ENCODE data around the gene CCDC3.
"Not testable (repeated sequence)": the region's sequence is repeated elsewhere in the genome, so short reads cannot be mapped to it uniquely, and the experiment has no call there.

The CCDC3 gene

GRCh38 chr10:12868229-12868628 is 133.3 kb downstream of the CCDC3 start:
- Histone ChIP-seq H3K4me3 (ENCODE audit: low read length) (no peak overlapping the region), H3K27ac (ENCODE audit: low read depth, low read length) (no peak overlapping the region), H3K4me2 (ENCODE audit: low read length) (no peak overlapping the region), H2BK120ac (ENCODE audit: low read depth, low read length) (no peak overlapping the region), H3K18ac (ENCODE audit: low read length) (no peak overlapping the region), H3K4me1 (ENCODE audit: control insufficient read depth, low read depth, low read length) (no peaks in the 10 kb centered on the region), H2BK5ac (ENCODE audit: low read length) (no peak overlapping the region), H2BK15ac (replicated peaks; ENCODE audit: low read depth) (no peak overlapping the region), H3K79me1 (ENCODE audit: low read length) (no peaks in the 10 kb centered on the region), H3K56ac (ENCODE audit: low read length) (no peak overlapping the region), H3K23ac (ENCODE audit: low read length) (no peak overlapping the region), H3K79me2 (ENCODE audit: control insufficient read depth, insufficient read depth, low read length) (no peaks in the 10 kb centered on the region), H4K5ac (ENCODE audit: low read length) (no peak overlapping the region), H3K9ac (ENCODE audit: low read length) (no peak overlapping the region), H3K27me3 (ENCODE audit: insufficient read depth, low read length, poor library complexity) (no peaks in the 10 kb centered on the region), H3K4ac (ENCODE audit: low read depth, low read length) (no peak overlapping the region), H2AK5ac (ENCODE audit: low read length) (no peak overlapping the region), H3K36me3 (ENCODE audit: control insufficient read depth, insufficient read depth, low read length) (no peaks in the 10 kb centered on the region), H4K8ac (ENCODE audit: low read depth, low read length) (no peak overlapping the region)
- WGBS (ENCODE audit: extremely low coverage, insufficient coverage, low lambda C conversion rate), result no CpG with 5 or more reads among the region's 5 CpGs
- DNase-seq, result no peak

- H4K8ac ChIP-seq (ENCODE audit: low read depth, low read length); H2BK5ac ChIP-seq (ENCODE audit: low read length); H3K4ac ChIP-seq (ENCODE audit: low read depth, low read length); H2BK15ac ChIP-seq (replicated peaks; ENCODE audit: low read depth); H3K27me3 ChIP-seq (ENCODE audit: insufficient read depth, low read length, poor library complexity); H3K79me1 ChIP-seq (ENCODE audit: low read length); H2BK120ac ChIP-seq (ENCODE audit: low read depth, low read length); H3K4me1 ChIP-seq (ENCODE audit: control insufficient read depth, low read depth, low read length); H3K4me3 ChIP-seq (ENCODE audit: low read length); H3K79me2 ChIP-seq (ENCODE audit: control insufficient read depth, insufficient read depth, low read length); H3K56ac ChIP-seq (ENCODE audit: low read length); H3K18ac ChIP-seq (ENCODE audit: low read length); H4K5ac ChIP-seq (ENCODE audit: low read length); DNase-seq; H3K36me3 ChIP-seq (ENCODE audit: control insufficient read depth, insufficient read depth, low read length); H3K27ac ChIP-seq (ENCODE audit: low read depth, low read length); H3K9ac ChIP-seq (ENCODE audit: low read length); H2AK5ac ChIP-seq (ENCODE audit: low read length); H3K4me2 ChIP-seq (ENCODE audit: low read length); H3K23ac ChIP-seq (ENCODE audit: low read length): not testable (repeated sequence)
- no CpG with 5 or more reads among the region's 6 CpGs for WGBS (ENCODE audit: extremely low coverage, insufficient coverage, low lambda C conversion rate)
Measured at GRCh38 chr10:12865515-12865914, 136.0 kb downstream of the CCDC3 start.

GRCh38 chr10:12862459-12862858 is 139.1 kb downstream of the CCDC3 start:
- no peak for DNase-seq
- Histone ChIP-seq H2BK120ac (ENCODE audit: low read depth, low read length) (no peak overlapping the region), H3K27me3 (ENCODE audit: insufficient read depth, low read length, poor library complexity) (no peaks in the 10 kb centered on the region), H3K4me3 (ENCODE audit: low read length) (no peak overlapping the region), H3K79me1 (ENCODE audit: low read length) (no peaks in the 10 kb centered on the region), H3K4me1 (ENCODE audit: control insufficient read depth, low read depth, low read length) (no peaks in the 10 kb centered on the region), H3K23ac (ENCODE audit: low read length) (no peak overlapping the region), H2BK15ac (replicated peaks; ENCODE audit: low read depth) (no peak overlapping the region), H3K56ac (ENCODE audit: low read length) (no peak overlapping the region), H4K5ac (ENCODE audit: low read length) (no peak overlapping the region), H4K8ac (ENCODE audit: low read depth, low read length) (no peak overlapping the region), H3K79me2 (ENCODE audit: control insufficient read depth, insufficient read depth, low read length) (no peaks in the 10 kb centered on the region), H3K27ac (ENCODE audit: low read depth, low read length) (no peak overlapping the region), H3K4ac (ENCODE audit: low read depth, low read length) (no peak overlapping the region), H3K4me2 (ENCODE audit: low read length) (no peak overlapping the region), H2BK5ac (ENCODE audit: low read length) (no peak overlapping the region), H3K36me3 (ENCODE audit: control insufficient read depth, insufficient read depth, low read length) (no peaks in the 10 kb centered on the region), H3K18ac (ENCODE audit: low read length) (no peak overlapping the region), H2AK5ac (ENCODE audit: low read length) (no peak overlapping the region), H3K9ac (ENCODE audit: low read length) (no peak overlapping the region)
- WGBS (ENCODE audit: extremely low coverage, insufficient coverage, low lambda C conversion rate), result no CpG with 5 or more reads among the region's 3 CpGs

- no peaks in the 10 kb centered on the region for H3K36me3 ChIP-seq (ENCODE audit: control insufficient read depth, insufficient read depth, low read length)
- no peak overlapping the region for H3K56ac ChIP-seq (ENCODE audit: low read length)
- no peak overlapping the region for H3K27ac ChIP-seq (ENCODE audit: low read depth, low read length)
- no peak overlapping the region for H3K23ac ChIP-seq (ENCODE audit: low read length)
- H3K79me2 ChIP-seq (ENCODE audit: control insufficient read depth, insufficient read depth, low read length), result no peaks in the 10 kb centered on the region
- no peak overlapping the region for H4K8ac ChIP-seq (ENCODE audit: low read depth, low read length)
- no peaks in the 10 kb centered on the region for H3K79me1 ChIP-seq (ENCODE audit: low read length)
- no peak overlapping the region for H2AK5ac ChIP-seq (ENCODE audit: low read length)
- H2BK120ac ChIP-seq (ENCODE audit: low read depth, low read length), result no peak overlapping the region
- H2BK15ac ChIP-seq (replicated peaks; ENCODE audit: low read depth), result no peak overlapping the region
- no peak overlapping the region for H2BK5ac ChIP-seq (ENCODE audit: low read length)
- no CpG with 5 or more reads among the region's 2 CpGs for WGBS (ENCODE audit: extremely low coverage, insufficient coverage, low lambda C conversion rate)
- H4K5ac ChIP-seq (ENCODE audit: low read length), result no peak overlapping the region
- no peak for DNase-seq
- H3K4me1 ChIP-seq (ENCODE audit: control insufficient read depth, low read depth, low read length), result no peaks in the 10 kb centered on the region
- no peak overlapping the region for H3K9ac ChIP-seq (ENCODE audit: low read length)
- H3K4me2 ChIP-seq (ENCODE audit: low read length), result no peak overlapping the region
- no peak overlapping the region for H3K18ac ChIP-seq (ENCODE audit: low read length)
- no peak overlapping the region for H3K4ac ChIP-seq (ENCODE audit: low read depth, low read length)
- H3K27me3 ChIP-seq (ENCODE audit: insufficient read depth, low read length, poor library complexity), result no peaks in the 10 kb centered on the region
- H3K4me3 ChIP-seq (ENCODE audit: low read length), result no peak overlapping the region
Measured at GRCh38 chr10:12854988-12855387, 146.5 kb downstream of the CCDC3 start.

- H3K9ac ChIP-seq (ENCODE audit: low read length), result no peak overlapping the region
- no peak overlapping the region for H3K27ac ChIP-seq (ENCODE audit: low read depth, low read length)
- H3K27me3 ChIP-seq (ENCODE audit: insufficient read depth, low read length, poor library complexity), result no peaks in the 10 kb centered on the region
- H4K8ac ChIP-seq (ENCODE audit: low read depth, low read length), result no peak overlapping the region
- H3K4me3 ChIP-seq (ENCODE audit: low read length), result no peak overlapping the region
- H2BK120ac ChIP-seq (ENCODE audit: low read depth, low read length), result no peak overlapping the region
- DNase-seq, result no peak
- no peaks in the 10 kb centered on the region for H3K36me3 ChIP-seq (ENCODE audit: control insufficient read depth, insufficient read depth, low read length)
- no CpG with 5 or more reads among the region's 2 CpGs for WGBS (ENCODE audit: extremely low coverage, insufficient coverage, low lambda C conversion rate)
- no peak overlapping the region for H2BK5ac ChIP-seq (ENCODE audit: low read length)
- H3K4me1 ChIP-seq (ENCODE audit: control insufficient read depth, low read depth, low read length), result no peaks in the 10 kb centered on the region
- no peak overlapping the region for H3K4me2 ChIP-seq (ENCODE audit: low read length)
- no peak overlapping the region for H4K5ac ChIP-seq (ENCODE audit: low read length)
- H2BK15ac ChIP-seq (replicated peaks; ENCODE audit: low read depth), result no peak overlapping the region
- H2AK5ac ChIP-seq (ENCODE audit: low read length), result no peak overlapping the region
- H3K79me2 ChIP-seq (ENCODE audit: control insufficient read depth, insufficient read depth, low read length), result no peaks in the 10 kb centered on the region
- no peak overlapping the region for H3K18ac ChIP-seq (ENCODE audit: low read length)
- H3K4ac ChIP-seq (ENCODE audit: low read depth, low read length), result no peak overlapping the region
- H3K79me1 ChIP-seq (ENCODE audit: low read length), result no peaks in the 10 kb centered on the region
- H3K56ac ChIP-seq (ENCODE audit: low read length), result no peak overlapping the region
- H3K23ac ChIP-seq (ENCODE audit: low read length), result no peak overlapping the region
Measured at GRCh38 chr10:12852687-12853086, 148.8 kb downstream of the CCDC3 start.

GRCh38 chr10:12849319-12850181 is 152.0 kb downstream of the CCDC3 start:
- H3K18ac ChIP-seq (ENCODE audit: low read length), result no peak overlapping the region
- H2BK15ac ChIP-seq (replicated peaks; ENCODE audit: low read depth), result no peak overlapping the region
- no peak overlapping the region for H3K27ac ChIP-seq (ENCODE audit: low read depth, low read length)
- no CpG with 5 or more reads among the region's 20 CpGs for WGBS (ENCODE audit: extremely low coverage, insufficient coverage, low lambda C conversion rate)
- no peaks in the 10 kb centered on the region for H3K79me1 ChIP-seq (ENCODE audit: low read length)
- no peak overlapping the region for H2AK5ac ChIP-seq (ENCODE audit: low read length)
- H3K27me3 ChIP-seq (ENCODE audit: insufficient read depth, low read length, poor library complexity), result no peaks in the 10 kb centered on the region
- DNase-seq, result no peak
- no peak overlapping the region for H3K4me3 ChIP-seq (ENCODE audit: low read length)
- no peak overlapping the region for H3K4me2 ChIP-seq (ENCODE audit: low read length)
- no peak overlapping the region for H4K5ac ChIP-seq (ENCODE audit: low read length)
- H3K9ac ChIP-seq (ENCODE audit: low read length), result no peak overlapping the region
- no peak overlapping the region for H2BK120ac ChIP-seq (ENCODE audit: low read depth, low read length)
- no peaks in the 10 kb centered on the region for H3K79me2 ChIP-seq (ENCODE audit: control insufficient read depth, insufficient read depth, low read length)
- H3K4me1 ChIP-seq (ENCODE audit: control insufficient read depth, low read depth, low read length), result no peaks in the 10 kb centered on the region
- H3K56ac ChIP-seq (ENCODE audit: low read length), result no peak overlapping the region
- H4K8ac ChIP-seq (ENCODE audit: low read depth, low read length), result no peak overlapping the region
- H3K36me3 ChIP-seq (ENCODE audit: control insufficient read depth, insufficient read depth, low read length), result no peaks in the 10 kb centered on the region
- no peak overlapping the region for H3K23ac ChIP-seq (ENCODE audit: low read length)
- no peak overlapping the region for H3K4ac ChIP-seq (ENCODE audit: low read depth, low read length)
- no peak overlapping the region for H2BK5ac ChIP-seq (ENCODE audit: low read length)
